Stimulated activated effector memory CD8-positive, alpha-beta T cell treated with anti-CD3 and anti-CD28 coated beads, Interleukin-12 subunit alpha, Interleukin-12 subunit beta, amount 100 ng/mL, for 72 hours (primary cell): ENCODE measurements around the gene TMEM163.
"Not testable (repeated sequence)": the region's sequence is repeated elsewhere in the genome, so short reads cannot be mapped to it uniquely, and the experiment has no call there.

Experiments
- ATAC-seq: fragments of 150-1000 bp; cut with Tn5 transposase; 2 replicates; pipeline ENCODE4 v1.10.0; 2021
- DNase-seq, 2 donors: peaks; one replicate each; pipeline ENCODE4 v3.0.0; 2021 to 2022; ENCODE audit warnings: low spot score in 2 of 2
- H3K27ac Mint-ChIP-seq: one replicate; pipeline ENCODE4 v1.8.0; 2022; ENCODE audit warnings: mild to moderate bottlenecking, mixed read lengths
- H3K36me3 Mint-ChIP-seq: one replicate; pipeline ENCODE4 v1.8.0; 2022; ENCODE audit warnings: mild to moderate bottlenecking, mixed read lengths
- H3K4me1 Mint-ChIP-seq: one replicate; pipeline ENCODE4 v1.8.0; 2022; ENCODE audit warnings: mixed read lengths
- H3K4me3 Mint-ChIP-seq: one replicate; pipeline ENCODE4 v1.8.0; 2022; ENCODE audit warnings: mild to moderate bottlenecking, mixed read lengths
- H3K9me3 Mint-ChIP-seq: one replicate; pipeline ENCODE4 v1.8.0; 2022; ENCODE audit warnings: mixed read lengths

The TMEM163 gene

GRCh38 chr2:134736167-134736880 lies 17.5 kb upstream of the TMEM163 start:
- no peak for DNase-seq
- peaks cover 6% of the 10 kb centered on the region for H3K4me1 Mint-ChIP-seq

GRCh38 chr2:134728163-134728562 lies 9.4 kb upstream of the TMEM163 start:
- no peak overlapping the region for H3K4me3 Mint-ChIP-seq
- no peaks in the 10 kb centered on the region for H3K36me3 Mint-ChIP-seq
- H3K9me3 Mint-ChIP-seq: no peaks in the 10 kb centered on the region
- no peaks in the 10 kb centered on the region for H3K4me1 Mint-ChIP-seq
- ATAC-seq (no peak), DNase-seq (no peak)
- H3K27ac Mint-ChIP-seq: no peak overlapping the region

More at GRCh38 chr2:134736167-134736880, 17.5 kb upstream of the TMEM163 start:
- no peak for ATAC-seq
- Mint-ChIP-seq H3K27ac (no peak overlapping the region), H3K36me3 (no peaks in the 10 kb centered on the region), H3K9me3 (no peaks in the 10 kb centered on the region), H3K4me3 (no peak overlapping the region)

GRCh38 chr2:134727385-134727784 lies 8.6 kb upstream of the TMEM163 start:
- Mint-ChIP-seq H3K4me3 (no peak overlapping the region), H3K27ac (no peak overlapping the region), H3K9me3 (no peaks in the 10 kb centered on the region), H3K4me1 (no peaks in the 10 kb centered on the region), H3K36me3 (no peaks in the 10 kb centered on the region)
- DNase-seq (no peak), ATAC-seq (no peak)

- DNase-seq (no peak), ATAC-seq (no peak)
- Mint-ChIP-seq H3K4me1 (no peaks in the 10 kb centered on the region), H3K4me3 (no peak overlapping the region), H3K27ac (no peak overlapping the region), H3K9me3 (no peaks in the 10 kb centered on the region), H3K36me3 (no peaks in the 10 kb centered on the region)
These were observed 7.8 kb upstream of the TMEM163 start for GRCh38 chr2:134726645-134727044.

- Mint-ChIP-seq H3K4me1 (no peaks in the 10 kb centered on the region), H3K36me3 (no peaks in the 10 kb centered on the region), H3K4me3 (no peak overlapping the region), H3K9me3 (no peaks in the 10 kb centered on the region), H3K27ac (no peak overlapping the region)
- DNase-seq (no peak), ATAC-seq (no peak)
These were observed 7.1 kb upstream of the TMEM163 start for GRCh38 chr2:134725876-134726275.

GRCh38 chr2:134724341-134724740 lies 5.5 kb upstream of the TMEM163 start:
- Mint-ChIP-seq H3K4me1 (peaks cover 5% of the 10 kb centered on the region), H3K9me3 (no peaks in the 10 kb centered on the region), H3K36me3 (no peaks in the 10 kb centered on the region), H3K4me3 (no peak overlapping the region), H3K27ac (no peak overlapping the region)
- ATAC-seq (no peak), DNase-seq (no peak)

- not testable (repeated sequence) for H3K27ac Mint-ChIP-seq, H3K4me3 Mint-ChIP-seq, H3K4me1 Mint-ChIP-seq, ATAC-seq, H3K9me3 Mint-ChIP-seq, H3K36me3 Mint-ChIP-seq, DNase-seq
These were observed 4.9 kb upstream of the TMEM163 start for GRCh38 chr2:134723742-134724141.

GRCh38 chr2:134722728-134723127 lies 3.9 kb upstream of the TMEM163 start:
- Mint-ChIP-seq H3K4me1 (peaks cover 6% of the 10 kb centered on the region), H3K4me3 (no peak overlapping the region), H3K27ac (no peak overlapping the region), H3K9me3 (no peaks in the 10 kb centered on the region), H3K36me3 (no peaks in the 10 kb centered on the region)
- DNase-seq (no peak), ATAC-seq (no peak)

GRCh38 chr2:134721596-134721995 lies 2.8 kb upstream of the TMEM163 start:
- no peaks in the 10 kb centered on the region for H3K36me3 Mint-ChIP-seq
- ATAC-seq: no peak

GRCh38 chr2:134718023-134718816 lies 580 bp downstream of the TMEM163 start:
- H3K4me1 Mint-ChIP-seq: peaks cover 23% of the 10 kb centered on the region
- H3K27ac Mint-ChIP-seq: no peak overlapping the region
- H3K4me3 Mint-ChIP-seq: peak overlapping the region; percentile 69
- no peaks in the 10 kb centered on the region for H3K9me3 Mint-ChIP-seq
- ATAC-seq: peak; percentile 29
- peak in 1 of 2 donors; percentile 62 for DNase-seq
- H3K36me3 Mint-ChIP-seq: no peaks in the 10 kb centered on the region

More at GRCh38 chr2:134721596-134721995, 2.8 kb upstream of the TMEM163 start:
- H3K9me3 Mint-ChIP-seq: no peaks in the 10 kb centered on the region
- no peak for DNase-seq
- peaks cover 14% of the 10 kb centered on the region for H3K4me1 Mint-ChIP-seq
- no peak overlapping the region for H3K4me3 Mint-ChIP-seq
- no peak overlapping the region for H3K27ac Mint-ChIP-seq

- no peak overlapping the region for H3K27ac Mint-ChIP-seq
- ATAC-seq (no peak), DNase-seq (no peak)
- peak overlapping the region; percentile 69 for H3K4me3 Mint-ChIP-seq
- H3K36me3 Mint-ChIP-seq: no peaks in the 10 kb centered on the region
- H3K9me3 Mint-ChIP-seq: no peaks in the 10 kb centered on the region
- H3K4me1 Mint-ChIP-seq: peaks cover 28% of the 10 kb centered on the region
These were observed 1.3 kb downstream of the TMEM163 start for GRCh38 chr2:134717286-134718022.

GRCh38 chr2:134716721-134717243 lies 2.0 kb downstream of the TMEM163 start:
- H3K36me3 Mint-ChIP-seq: no peaks in the 10 kb centered on the region
- peaks cover 28% of the 10 kb centered on the region for H3K4me1 Mint-ChIP-seq
- DNase-seq (no peak), ATAC-seq (no peak)
- no peak overlapping the region for H3K27ac Mint-ChIP-seq
- H3K4me3 Mint-ChIP-seq: peak overlapping the region; percentile 69
- H3K9me3 Mint-ChIP-seq: no peaks in the 10 kb centered on the region

GRCh38 chr2:134715932-134716643 lies 2.7 kb downstream of the TMEM163 start:
- no peaks in the 10 kb centered on the region for H3K9me3 Mint-ChIP-seq

GRCh38 chr2:134714228-134714627 lies 4.6 kb downstream of the TMEM163 start:
- DNase-seq: no peak
- peak; percentile 89 for ATAC-seq
- H3K9me3 Mint-ChIP-seq: no peaks in the 10 kb centered on the region
- H3K27ac Mint-ChIP-seq: no peak overlapping the region
- H3K4me3 Mint-ChIP-seq: no peak overlapping the region
- peaks cover 23% of the 10 kb centered on the region for H3K4me1 Mint-ChIP-seq
- no peaks in the 10 kb centered on the region for H3K36me3 Mint-ChIP-seq

More at GRCh38 chr2:134715932-134716643, 2.7 kb downstream of the TMEM163 start:
- H3K4me1 Mint-ChIP-seq: peaks cover 28% of the 10 kb centered on the region
- H3K4me3 Mint-ChIP-seq: no peak overlapping the region
- no peaks in the 10 kb centered on the region for H3K36me3 Mint-ChIP-seq
- DNase-seq (no peak), ATAC-seq (no peak)
- H3K27ac Mint-ChIP-seq: no peak overlapping the region

GRCh38 chr2:134713606-134714005 lies 5.2 kb downstream of the TMEM163 start:
- H3K4me3 Mint-ChIP-seq: no peak overlapping the region

More at GRCh38 chr2:134713606-134714005, 5.2 kb downstream of the TMEM163 start:
- Mint-ChIP-seq H3K4me1 (peaks cover 23% of the 10 kb centered on the region), H3K36me3 (no peaks in the 10 kb centered on the region), H3K27ac (no peak overlapping the region), H3K9me3 (no peaks in the 10 kb centered on the region)
- DNase-seq: no peak
- ATAC-seq: no peak
